NCI-H1105 treated with DMSO at 0.1 percent for 48 hours (cell line): ENCODE data around the gene HINT2.
A peak's percentile ranks its signal among the peaks of the same experiment; 100 is the strongest.

Source experiments
- DNase-seq: peaks from one replicate; lab custom pipeline; 2025; lab: John Stamatoyannopoulos, UW

HINT2 gene

GRCh38 chr9:35811381-35812024 lies 3.3 kb downstream of the HINT2 start:
- no peak for DNase-seq

GRCh38 chr9:35810122-35810521 lies 4.7 kb downstream of the HINT2 start:
- no peak for DNase-seq

GRCh38 chr9:35808433-35808832 lies 6.4 kb downstream of the HINT2 start:
- DNase-seq, result no peak

DNA sequence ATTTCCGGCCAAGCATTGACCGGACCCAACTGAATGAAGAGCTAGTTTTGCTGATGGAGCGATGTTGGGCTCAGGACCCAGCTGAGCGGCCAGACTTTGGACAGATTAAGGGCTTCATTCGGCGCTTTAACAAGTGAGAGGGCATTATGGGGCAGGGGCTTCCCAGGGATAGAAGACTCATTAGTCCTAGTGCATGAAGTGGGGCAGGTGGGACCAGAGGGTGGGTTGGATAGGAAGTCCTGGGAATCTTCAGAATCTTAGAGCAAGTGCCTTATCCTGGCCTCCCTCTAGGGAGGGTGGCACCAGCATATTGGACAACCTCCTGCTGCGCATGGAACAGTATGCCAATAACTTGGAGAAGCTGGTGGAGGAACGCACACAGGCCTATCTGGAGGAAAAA lies 8.7 kb downstream of the HINT2 start:
- DNase-seq, result no peak

GRCh38 chr9:35801328-35802128 lies 13.3 kb downstream of the HINT2 start:
- DNase-seq, result no peak

- no peak for DNase-seq
These were observed 14.3 kb downstream of the HINT2 start for GRCh38 chr9:35800530-35800929.

DNA sequence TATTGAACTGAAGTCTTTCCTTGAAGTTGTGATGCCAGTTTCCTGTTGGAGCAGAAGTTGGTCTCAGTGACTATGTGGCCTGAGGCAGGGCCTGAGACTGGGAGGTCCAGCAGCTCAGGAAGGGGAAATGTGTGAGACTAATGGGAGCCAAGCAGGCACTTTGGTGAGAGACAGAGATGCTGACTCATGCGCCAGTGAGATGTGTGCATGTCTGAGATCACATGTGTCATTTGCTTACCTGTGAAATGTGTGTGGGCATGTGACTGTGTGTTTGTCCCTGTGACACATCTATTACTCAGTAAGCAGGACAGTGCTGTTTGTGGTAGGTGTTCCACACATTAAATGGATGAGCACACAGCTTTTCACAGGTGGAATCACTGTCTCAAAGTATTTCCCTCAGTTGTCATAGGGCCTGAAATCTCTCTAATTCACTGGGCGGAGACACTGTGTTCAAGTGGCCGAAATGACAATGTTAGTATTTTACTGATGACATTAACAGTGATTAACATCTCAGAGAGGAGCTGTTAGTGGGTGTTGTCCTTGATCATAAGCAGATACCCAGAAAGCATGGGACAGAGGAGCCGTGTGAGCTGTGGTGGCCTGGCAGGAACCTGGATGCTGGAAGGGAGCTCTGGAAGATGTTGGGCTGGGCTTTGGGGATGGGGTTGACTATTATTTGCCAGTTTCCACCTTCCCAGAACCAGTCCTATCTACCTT lies 16.0 kb downstream of the HINT2 start:
- no peak for DNase-seq

DNA sequence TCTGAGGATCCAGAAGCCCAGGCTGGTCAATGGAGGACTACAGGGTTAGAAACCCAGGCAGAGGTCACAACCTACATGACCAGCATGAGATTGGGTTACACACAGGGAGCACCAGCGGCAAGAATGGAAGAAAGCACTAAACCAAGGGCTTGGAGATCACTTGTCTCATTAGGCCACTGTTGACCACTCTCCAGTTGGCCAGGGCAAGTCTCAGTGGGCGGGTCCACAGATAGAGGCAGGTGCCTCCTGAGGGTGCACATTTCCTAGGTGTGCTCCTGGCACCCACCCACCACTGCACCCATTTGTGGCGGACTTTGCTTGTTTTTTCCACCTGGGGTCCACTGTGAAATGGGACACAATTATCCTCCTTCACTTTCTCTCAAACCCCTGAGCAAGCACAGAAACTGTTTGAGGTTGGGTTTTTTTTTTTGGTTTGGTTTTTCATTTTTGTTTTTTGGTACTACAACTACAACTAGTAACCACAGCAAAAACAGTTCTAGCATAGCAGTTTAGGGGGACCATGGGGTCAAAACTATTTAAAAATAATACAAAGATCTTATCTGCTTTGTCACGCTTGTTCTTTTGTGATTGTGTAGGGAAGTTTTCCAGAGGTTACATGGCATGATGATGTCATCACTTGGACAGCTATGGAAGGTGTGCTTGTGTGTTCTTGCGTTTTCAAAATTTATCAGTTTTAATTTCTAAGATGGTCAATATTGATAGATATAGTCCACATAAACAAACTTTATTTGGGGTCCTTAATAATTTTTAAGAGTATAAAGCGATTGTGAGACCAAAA lies 17.3 kb downstream of the HINT2 start:
- no peak for DNase-seq

- DNase-seq, result no peak
These were observed 19.1 kb downstream of the HINT2 start for GRCh38 chr9:35795695-35796094.

DNA sequence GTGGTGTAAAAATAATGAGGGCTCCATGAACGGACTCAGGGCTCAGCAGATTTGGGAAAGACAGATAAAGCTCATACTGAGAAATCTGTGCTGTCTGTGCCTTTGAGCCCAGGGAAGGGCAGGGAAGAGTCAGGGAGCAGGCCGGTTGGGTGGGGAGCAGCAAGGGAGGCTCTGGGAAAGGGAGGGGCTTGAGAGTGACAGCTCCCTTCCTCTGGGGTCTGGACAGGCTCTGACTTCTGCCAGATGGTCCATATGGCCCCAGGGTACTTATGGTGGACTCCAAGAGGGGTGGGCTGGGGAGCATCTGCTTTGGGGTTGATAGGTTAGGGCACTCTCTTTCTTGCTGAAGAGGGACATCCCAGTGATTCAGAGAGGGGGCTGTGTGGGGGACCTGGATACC lies 21.4 kb downstream of the HINT2 start:
- no peak for DNase-seq

GRCh38 chr9:35792826-35793225 lies 22.0 kb downstream of the HINT2 start:
- DNase-seq, result no peak

DNA sequence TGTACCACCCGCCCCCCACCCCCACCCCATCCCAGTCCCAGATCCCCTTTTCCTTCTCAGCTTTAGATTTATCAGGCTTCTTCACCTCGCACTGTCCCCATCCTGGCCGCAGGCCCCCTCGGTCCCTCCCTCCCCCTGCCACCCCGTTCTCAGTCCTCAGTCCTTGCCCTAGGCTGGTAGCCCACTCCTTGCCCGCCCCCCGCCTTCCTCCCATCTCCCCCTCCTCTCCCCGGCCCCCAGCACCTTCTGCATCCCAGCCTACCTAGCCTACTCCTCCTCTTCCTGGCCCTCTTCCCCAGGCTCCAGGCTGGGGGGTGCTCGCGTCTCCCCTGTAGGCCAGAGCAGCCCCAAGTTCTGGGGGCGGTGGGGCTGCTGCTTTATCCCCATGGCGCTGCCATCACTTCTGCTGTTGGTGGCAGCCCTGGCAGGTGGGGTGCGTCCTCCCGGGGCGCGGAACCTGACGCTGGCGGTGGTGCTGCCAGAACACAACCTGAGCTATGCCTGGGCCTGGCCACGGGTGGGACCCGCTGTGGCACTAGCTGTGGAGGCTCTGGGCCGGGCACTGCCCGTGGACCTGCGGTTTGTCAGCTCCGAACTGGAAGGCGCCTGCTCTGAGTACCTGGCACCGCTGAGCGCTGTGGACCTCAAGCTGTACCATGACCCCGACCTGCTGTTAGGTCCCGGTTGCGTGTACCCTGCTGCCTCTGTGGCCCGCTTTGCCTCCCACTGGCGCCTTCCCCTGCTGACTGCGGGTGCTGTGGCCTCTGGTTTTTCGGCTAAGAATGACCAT lies 22.6 kb downstream of the HINT2 start:
- DNase-seq, result no peak

GRCh38 chr9:35791297-35791921 lies 23.4 kb downstream of the HINT2 start, which contains the start of gene NPR2:
TSS of gene NPR2 (plus strand) at chr9:35791591. CDS start at chr9:35792409, 818 bp downstream.
- no peak for DNase-seq

DNA sequence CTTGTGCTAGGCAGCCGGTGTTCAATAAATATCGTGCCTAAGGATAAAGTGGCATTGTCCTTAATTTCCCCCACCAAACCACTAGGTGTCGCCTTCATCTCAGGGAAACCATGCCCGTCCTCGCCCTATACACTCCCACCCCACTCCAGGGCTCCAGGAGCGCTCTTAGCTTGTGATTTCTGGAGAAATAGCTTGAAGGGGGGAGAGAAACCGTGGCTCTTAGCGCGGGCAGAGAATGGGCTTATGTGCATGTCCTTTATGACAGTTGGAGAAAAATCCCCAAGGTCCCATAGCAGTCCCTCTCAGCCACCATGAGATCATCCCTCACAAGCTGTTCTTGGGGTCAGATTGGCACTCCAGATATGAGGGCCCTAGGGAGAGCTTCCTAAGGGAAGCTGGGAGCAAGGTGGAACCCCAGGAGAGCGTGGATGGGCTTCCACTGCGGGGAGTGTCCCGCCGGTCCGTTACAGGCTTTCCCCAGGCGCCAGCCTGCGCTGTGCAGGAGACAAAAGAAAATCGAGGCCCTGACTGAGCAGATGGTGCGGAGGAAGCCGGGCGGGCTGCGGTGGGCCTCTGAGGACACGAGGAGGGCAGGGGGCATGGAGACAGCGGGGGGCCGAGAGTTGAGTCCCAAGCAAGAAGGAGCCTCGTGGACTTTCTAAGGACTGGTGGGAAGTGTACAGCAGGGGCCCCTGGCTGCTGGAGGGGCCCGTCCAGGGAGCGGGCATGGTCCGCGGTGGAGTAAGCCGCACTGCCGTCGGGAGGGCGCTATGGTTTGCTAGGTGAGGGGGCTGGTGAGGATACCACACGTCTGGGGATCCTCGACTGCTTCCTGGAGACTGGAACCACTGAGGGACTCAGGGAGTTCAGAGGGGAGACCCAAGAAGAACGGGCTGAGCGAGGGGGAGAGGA lies 24.2 kb downstream of the HINT2 start:
- peak; percentile 88 for DNase-seq

- DNase-seq, result no peak
These were observed 24.8 kb downstream of the HINT2 start for GRCh38 chr9:35790025-35790384.

GRCh38 chr9:35789541-35789940 lies 25.3 kb downstream of the HINT2 start:
- no peak for DNase-seq

DNA sequence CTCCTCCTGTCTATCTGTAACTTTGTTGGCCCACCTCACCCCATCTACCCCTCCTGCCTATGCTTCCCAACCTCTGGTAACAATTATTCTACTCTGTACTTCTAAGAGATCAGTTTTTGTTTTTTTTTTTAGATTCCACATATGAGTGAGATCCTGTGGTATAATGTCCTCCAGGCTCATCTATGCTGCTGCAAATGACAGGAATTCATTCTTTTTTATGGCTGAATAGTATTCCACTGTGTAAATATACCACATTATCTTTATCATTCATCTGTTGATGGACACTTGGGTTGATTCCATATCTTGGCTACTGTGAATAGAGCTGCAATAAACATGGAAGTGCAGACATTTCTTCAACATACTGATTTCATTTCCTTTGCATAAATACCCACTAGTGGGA lies 31.4 kb downstream of the HINT2 start:
- no peak for DNase-seq

GRCh38 chr9:35781066-35781465 lies 33.8 kb downstream of the HINT2 start:
- DNase-seq, result no peak

DNA sequence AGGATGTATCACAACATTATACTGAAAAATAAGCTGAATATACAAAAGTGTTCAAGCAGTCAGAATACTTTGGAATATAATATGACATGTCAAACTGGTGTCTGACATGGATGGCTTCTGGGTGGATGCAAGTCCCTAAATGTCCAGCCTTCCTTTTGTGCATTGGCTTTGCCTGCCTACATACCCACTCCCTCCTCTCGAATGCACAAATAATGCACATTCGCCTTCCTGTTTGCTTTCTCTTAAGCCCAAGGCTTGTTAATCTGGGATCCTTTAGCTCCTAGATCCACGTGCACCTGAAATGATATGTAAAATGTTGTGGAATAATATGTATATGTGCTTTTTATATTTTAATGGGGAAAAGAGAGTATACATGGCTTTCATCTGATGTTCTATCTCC lies 36.3 kb downstream of the HINT2 start:
- DNase-seq, result no peak

- peak; percentile 89 for DNase-seq
These were observed 38.8 kb downstream of the HINT2 start for GRCh38 chr9:35776018-35776417.
